Measurements from ENCODE around the gene LINGO4. TPM values are rescaled to one million over a fixed set of nuclear protein-coding genes. Genes with fewer than 3 reads are reported as not detected.

Gene LINGO4
- polyA plus RNA-seq, 1 donor (not counting 4 experiments of a cell fraction or from before 2014, with no cell fraction given): not detected

- peaks cover 7% of the 10 kb centered on the region for H3K4me1 ChIP-seq (ENCODE audit: control insufficient read depth, extremely low read depth, insufficient read depth, low read length)
- TF ChIP-seq EZH2 (IDR thresholded peaks at IDR 0.05; ENCODE audit: low read length): no peak
- TF ChIP-seq, protein P1, sequence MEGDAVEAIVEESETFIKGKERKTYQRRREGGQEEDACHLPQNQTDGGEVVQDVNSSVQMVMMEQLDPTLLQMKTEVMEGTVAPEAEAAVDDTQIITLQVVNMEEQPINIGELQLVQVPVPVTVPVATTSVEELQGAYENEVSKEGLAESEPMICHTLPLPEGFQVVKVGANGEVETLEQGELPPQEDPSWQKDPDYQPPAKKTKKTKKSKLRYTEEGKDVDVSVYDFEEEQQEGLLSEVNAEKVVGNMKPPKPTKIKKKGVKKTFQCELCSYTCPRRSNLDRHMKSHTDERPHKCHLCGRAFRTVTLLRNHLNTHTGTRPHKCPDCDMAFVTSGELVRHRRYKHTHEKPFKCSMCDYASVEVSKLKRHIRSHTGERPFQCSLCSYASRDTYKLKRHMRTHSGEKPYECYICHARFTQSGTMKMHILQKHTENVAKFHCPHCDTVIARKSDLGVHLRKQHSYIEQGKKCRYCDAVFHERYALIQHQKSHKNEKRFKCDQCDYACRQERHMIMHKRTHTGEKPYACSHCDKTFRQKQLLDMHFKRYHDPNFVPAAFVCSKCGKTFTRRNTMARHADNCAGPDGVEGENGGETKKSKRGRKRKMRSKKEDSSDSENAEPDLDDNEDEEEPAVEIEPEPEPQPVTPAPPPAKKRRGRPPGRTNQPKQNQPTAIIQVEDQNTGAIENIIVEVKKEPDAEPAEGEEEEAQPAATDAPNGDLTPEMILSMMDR (optimal IDR thresholded peaks at IDR 0.05 in 1 of 3, IDR thresholded peaks at IDR 0.05 in 1 of 3, conservative IDR thresholded peaks at IDR 0.05 in 1 of 3; ENCODE audit: extremely low read depth in 1 of 3, insufficient read depth in 2 of 3, low read length in 3 of 3): no peak
- H2AFZ ChIP-seq (ENCODE audit: control insufficient read depth, low read length): no peak overlapping the region
- no peaks in the 10 kb centered on the region for H3K9me3 ChIP-seq (ENCODE audit: control insufficient read depth, low read depth, low read length)
- no peak overlapping the region for H3K4me3 ChIP-seq (ENCODE audit: control insufficient read depth in 2 of 3, extremely low read depth in 1 of 3, insufficient read depth in 2 of 3, low read depth in 1 of 3, low read length in 3 of 3)
- no peaks in the 10 kb centered on the region for H3K79me2 ChIP-seq (ENCODE audit: control insufficient read depth, insufficient read depth, low read length)
- H4K20me1 ChIP-seq (ENCODE audit: control insufficient read depth, extremely low read depth, insufficient read depth, low read length): no peaks in the 10 kb centered on the region
- H3K9me1 ChIP-seq (ENCODE audit: control insufficient read depth, extremely low read depth, insufficient read depth, low read length): no peaks in the 10 kb centered on the region
- H3K4me2 ChIP-seq (ENCODE audit: control insufficient read depth, extremely low read depth, insufficient read depth, low read depth, low read length): no peak overlapping the region
- peaks cover 5% of the 10 kb centered on the region for H3K27me3 ChIP-seq (ENCODE audit: control insufficient read depth, extremely low read depth, insufficient read depth, low read length)
- dilution Hi-C loops (cut with MboI; ENCODE audit: extremely low pct_ligation_motif_present, low sequenced_read_pairs): no loop called here
- FAIRE-seq: no peak
- H3K27ac ChIP-seq (ENCODE audit: control insufficient read depth, insufficient read depth, low read length): no peak overlapping the region
- H3K36me3 ChIP-seq (ENCODE audit: control insufficient read depth in 2 of 2, extremely low read depth in 1 of 2, insufficient read depth in 2 of 2, low read length in 2 of 2): no peaks in the 10 kb centered on the region
- DNase-seq (ENCODE audit: low read depth, low spot score): no peak
- H3K9ac ChIP-seq (ENCODE audit: control insufficient read depth, extremely low read depth, insufficient read depth, low read length): no peak overlapping the region
These were observed 40.9 kb upstream of the LINGO4 start for GRCh38 chr1:151846062-151846568.

- FAIRE-seq (no peak), DNase-seq (ENCODE audit: low read depth, low spot score) (no peak)
- no peaks in the 10 kb centered on the region for H3K79me2 ChIP-seq (ENCODE audit: control insufficient read depth, insufficient read depth, low read length)
- H3K4me2 ChIP-seq (ENCODE audit: control insufficient read depth, extremely low read depth, insufficient read depth, low read depth, low read length): no peak overlapping the region
- no peaks in the 10 kb centered on the region for H3K27me3 ChIP-seq (ENCODE audit: control insufficient read depth, extremely low read depth, insufficient read depth, low read length)
- H3K9me1 ChIP-seq (ENCODE audit: control insufficient read depth, extremely low read depth, insufficient read depth, low read length): no peaks in the 10 kb centered on the region
- dilution Hi-C loops (cut with MboI; ENCODE audit: extremely low pct_ligation_motif_present, low sequenced_read_pairs): no loop called here
- H3K4me1 ChIP-seq (ENCODE audit: control insufficient read depth, extremely low read depth, insufficient read depth, low read length): peaks cover 22% of the 10 kb centered on the region
- no peaks in the 10 kb centered on the region for H4K20me1 ChIP-seq (ENCODE audit: control insufficient read depth, extremely low read depth, insufficient read depth, low read length)
- no peak overlapping the region for H3K27ac ChIP-seq (ENCODE audit: control insufficient read depth, insufficient read depth, low read length)
- H3K9ac ChIP-seq (ENCODE audit: control insufficient read depth, extremely low read depth, insufficient read depth, low read length): no peak overlapping the region
- H2AFZ ChIP-seq (ENCODE audit: control insufficient read depth, low read length): no peak overlapping the region
- H3K9me3 ChIP-seq (ENCODE audit: control insufficient read depth, low read depth, low read length): no peaks in the 10 kb centered on the region
- no peaks in the 10 kb centered on the region for H3K36me3 ChIP-seq (ENCODE audit: control insufficient read depth in 2 of 2, extremely low read depth in 1 of 2, insufficient read depth in 2 of 2, low read length in 2 of 2)
- TF ChIP-seq, protein P1 (optimal IDR thresholded peaks at IDR 0.05 in 1 of 3, IDR thresholded peaks at IDR 0.05 in 1 of 3, conservative IDR thresholded peaks at IDR 0.05 in 1 of 3; ENCODE audit: extremely low read depth in 1 of 3, insufficient read depth in 2 of 3, low read length in 3 of 3): no peak
- TF ChIP-seq EZH2 (IDR thresholded peaks at IDR 0.05; ENCODE audit: low read length): no peak
- no peak overlapping the region for H3K4me3 ChIP-seq (ENCODE audit: control insufficient read depth in 2 of 3, extremely low read depth in 1 of 3, insufficient read depth in 2 of 3, low read depth in 1 of 3, low read length in 3 of 3)
These were observed 38.2 kb upstream of the LINGO4 start for GRCh38 chr1:151843398-151843797.

All from keratinocyte (primary cell).